ENCODE data around the gene CALML5.

DNA sequence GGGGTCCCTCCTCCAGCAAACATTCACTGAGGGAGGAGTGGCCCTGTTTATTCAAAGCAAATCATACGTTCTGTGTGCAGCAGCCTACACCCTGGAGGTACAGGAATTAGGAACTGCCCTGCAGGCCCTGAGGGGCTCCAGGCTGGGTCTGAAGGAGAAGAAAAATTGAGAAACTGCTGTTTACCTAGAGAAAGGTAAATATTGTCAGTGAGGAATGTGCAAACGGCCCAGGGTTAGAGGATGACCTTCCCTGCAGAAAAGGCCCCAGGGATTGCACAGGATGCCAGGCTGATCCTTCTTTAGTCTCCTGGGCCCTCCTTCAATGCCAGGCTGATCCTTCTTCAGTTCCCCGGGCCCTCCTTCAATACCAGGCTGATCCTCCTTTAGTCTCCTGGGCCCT, 5.7 kb downstream of the CALML5 start:
- TF ChIP-seq EP300 (IDR thresholded peaks at IDR 0.05), result no peak
- no peak for TF ChIP-seq POLR2A (IDR thresholded peaks at IDR 0.05)
- TF ChIP-seq POLR2AphosphoS5 (IDR thresholded peaks at IDR 0.05), result no peak
